Measurements from ENCODE around the gene WNK4. TPM values are rescaled to one million over a fixed set of nuclear protein-coding genes. Genes with fewer than 3 reads are reported as not detected.

WNK4 gene
- total RNA-seq, 1 donor from 2014 or later: not detected

DNA sequence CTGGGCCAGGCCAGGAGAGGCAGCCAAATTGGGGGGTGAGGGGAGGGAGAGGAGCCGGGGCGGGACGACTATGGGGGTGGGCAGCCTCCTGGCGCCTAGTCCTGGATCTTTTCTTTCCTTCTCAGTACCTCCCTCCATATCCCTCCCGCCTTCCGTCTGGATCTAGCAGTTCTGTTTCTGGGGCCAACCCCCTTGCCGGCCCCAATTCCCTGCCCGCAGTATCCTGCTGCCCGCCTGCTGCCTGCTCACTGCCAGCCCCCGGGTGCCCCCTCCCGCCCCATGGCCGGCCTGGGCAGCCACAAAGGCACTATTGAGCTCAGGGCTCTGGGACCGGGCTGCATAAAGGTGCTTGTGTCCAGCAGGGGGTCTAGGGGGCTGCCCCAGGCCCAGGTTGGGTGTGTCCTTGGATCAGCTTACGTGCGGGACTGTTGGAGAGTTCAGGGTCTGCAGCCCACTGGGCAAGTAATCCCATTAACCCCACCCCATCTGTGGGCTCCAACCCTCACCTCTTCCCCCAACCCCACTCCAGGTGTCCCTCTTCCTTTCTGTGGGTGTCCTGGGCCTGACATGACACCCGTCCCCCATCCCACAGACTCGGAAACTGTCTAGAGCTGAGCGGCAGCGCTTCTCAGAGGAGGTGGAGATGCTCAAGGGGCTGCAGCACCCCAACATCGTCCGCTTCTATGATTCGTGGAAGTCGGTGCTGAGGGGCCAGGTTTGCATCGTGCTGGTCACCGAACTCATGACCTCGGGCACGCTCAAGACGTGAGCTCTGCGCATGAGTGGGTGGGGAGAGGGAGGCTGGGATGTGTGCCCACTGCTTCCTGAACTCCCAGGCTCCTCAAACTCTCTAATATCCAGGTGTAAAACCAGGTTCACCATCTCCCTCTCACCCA, 2.0 kb downstream of the WNK4 start:
- peaks cover 46% of the 10 kb centered on the region for H3K27me3 ChIP-seq
- H3K4me2 ChIP-seq: no peak overlapping the region
- Mint-ChIP-seq H3K4me3 (no peak overlapping the region), H3K36me3 (peaks cover 7% of the 10 kb centered on the region), H3K27me3 (ENCODE audit: insufficient read depth, low read depth) (peaks cover 22% of the 10 kb centered on the region), H3K27ac (no peak overlapping the region), H3K4me1 (peaks cover 12% of the 10 kb centered on the region), H3K9me3 (no peaks in the 10 kb centered on the region)
- DNase-seq (ENCODE audit: low spot score): no peak
- no peak overlapping the region for H2AFZ ChIP-seq (replicated peaks)
- H3K27ac ChIP-seq: no peak overlapping the region
- H3F3A ChIP-seq (ENCODE audit: low read depth): peaks cover 22% of the 10 kb centered on the region
- H3K36me3 ChIP-seq: no peaks in the 10 kb centered on the region
- no peaks in the 10 kb centered on the region for H3K4me1 ChIP-seq
- peaks cover 18% of the 10 kb centered on the region for H4K20me1 ChIP-seq (ENCODE audit: low read depth)
- TF ChIP-seq EZH2 (IDR thresholded peaks at IDR 0.05): no peak
- TF ChIP-seq, protein P1, sequence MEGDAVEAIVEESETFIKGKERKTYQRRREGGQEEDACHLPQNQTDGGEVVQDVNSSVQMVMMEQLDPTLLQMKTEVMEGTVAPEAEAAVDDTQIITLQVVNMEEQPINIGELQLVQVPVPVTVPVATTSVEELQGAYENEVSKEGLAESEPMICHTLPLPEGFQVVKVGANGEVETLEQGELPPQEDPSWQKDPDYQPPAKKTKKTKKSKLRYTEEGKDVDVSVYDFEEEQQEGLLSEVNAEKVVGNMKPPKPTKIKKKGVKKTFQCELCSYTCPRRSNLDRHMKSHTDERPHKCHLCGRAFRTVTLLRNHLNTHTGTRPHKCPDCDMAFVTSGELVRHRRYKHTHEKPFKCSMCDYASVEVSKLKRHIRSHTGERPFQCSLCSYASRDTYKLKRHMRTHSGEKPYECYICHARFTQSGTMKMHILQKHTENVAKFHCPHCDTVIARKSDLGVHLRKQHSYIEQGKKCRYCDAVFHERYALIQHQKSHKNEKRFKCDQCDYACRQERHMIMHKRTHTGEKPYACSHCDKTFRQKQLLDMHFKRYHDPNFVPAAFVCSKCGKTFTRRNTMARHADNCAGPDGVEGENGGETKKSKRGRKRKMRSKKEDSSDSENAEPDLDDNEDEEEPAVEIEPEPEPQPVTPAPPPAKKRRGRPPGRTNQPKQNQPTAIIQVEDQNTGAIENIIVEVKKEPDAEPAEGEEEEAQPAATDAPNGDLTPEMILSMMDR (IDR thresholded peaks at IDR 0.05): no peak
- TF ChIP-seq EZH2phosphoT487 (IDR thresholded peaks at IDR 0.05): no peak
- H3K79me2 ChIP-seq (ENCODE audit: low read depth): no peaks in the 10 kb centered on the region
- no peak overlapping the region for H3K9ac ChIP-seq
- H3K9me3 ChIP-seq (ENCODE audit: low read depth): no peaks in the 10 kb centered on the region
- no peak overlapping the region for H3K4me3 ChIP-seq

DNA sequence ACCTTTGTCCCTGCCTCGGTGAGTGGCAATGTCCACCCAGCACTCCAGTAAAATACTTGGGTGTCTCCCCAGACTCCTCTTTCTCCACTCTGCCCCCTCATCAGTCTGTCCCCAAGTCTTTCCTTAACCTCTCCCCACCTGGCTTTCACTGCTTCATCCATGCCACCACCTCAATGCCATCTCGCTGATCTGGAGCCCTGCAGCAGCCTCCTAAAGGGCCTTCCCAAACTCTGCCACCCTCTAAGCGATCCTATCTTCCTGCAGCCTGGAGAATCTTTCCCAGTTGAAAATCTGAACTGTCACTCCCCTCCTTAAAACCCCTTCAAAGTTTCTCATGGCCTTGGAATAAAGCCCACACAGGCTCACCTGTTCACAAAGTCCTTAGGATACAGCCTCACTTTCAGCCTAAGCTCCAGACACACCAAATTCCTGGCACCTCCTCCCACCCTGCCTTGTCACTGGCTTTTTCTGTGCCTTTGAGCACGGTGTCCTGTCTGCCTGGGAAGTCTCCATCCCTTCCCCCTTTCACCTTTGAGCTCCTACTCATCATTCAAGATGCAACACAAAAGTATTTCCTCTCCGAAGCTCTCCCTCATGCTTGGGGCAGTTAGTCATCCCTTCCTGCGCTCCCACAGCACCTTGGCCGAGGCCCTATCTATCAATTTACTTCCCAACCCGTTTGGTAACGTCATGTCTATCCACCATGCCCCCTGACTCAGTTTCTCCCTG, 2.8 kb downstream of the WNK4 start:
- H4K20me1 ChIP-seq (ENCODE audit: low read depth): peaks cover 18% of the 10 kb centered on the region
- no peak for TF ChIP-seq EZH2phosphoT487 (IDR thresholded peaks at IDR 0.05)
- TF ChIP-seq, protein P1 (IDR thresholded peaks at IDR 0.05): no peak
- no peak for TF ChIP-seq EZH2 (IDR thresholded peaks at IDR 0.05)
- no peak overlapping the region for H3K4me2 ChIP-seq
- H3K79me2 ChIP-seq (ENCODE audit: low read depth): no peaks in the 10 kb centered on the region
- no peak overlapping the region for H3K4me3 Mint-ChIP-seq
- no peak overlapping the region for H2AFZ ChIP-seq (replicated peaks)
- H3K4me1 Mint-ChIP-seq: peaks cover 12% of the 10 kb centered on the region
- no peaks in the 10 kb centered on the region for H3K9me3 Mint-ChIP-seq
- H3K27ac Mint-ChIP-seq: no peak overlapping the region
- no peaks in the 10 kb centered on the region for H3K36me3 ChIP-seq
- H3K4me1 ChIP-seq: no peaks in the 10 kb centered on the region
- peaks cover 22% of the 10 kb centered on the region for H3K27me3 Mint-ChIP-seq (ENCODE audit: insufficient read depth, low read depth)
- H3K4me3 ChIP-seq: no peak overlapping the region
- peaks cover 46% of the 10 kb centered on the region for H3K27me3 ChIP-seq
- no peak overlapping the region for H3K9ac ChIP-seq
- H3F3A ChIP-seq (ENCODE audit: low read depth): peaks cover 22% of the 10 kb centered on the region
- no peaks in the 10 kb centered on the region for H3K9me3 ChIP-seq (ENCODE audit: low read depth)
- H3K27ac ChIP-seq: no peak overlapping the region
- H3K36me3 Mint-ChIP-seq: peaks cover 1% of the 10 kb centered on the region
- DNase-seq (ENCODE audit: low spot score): no peak

DNA sequence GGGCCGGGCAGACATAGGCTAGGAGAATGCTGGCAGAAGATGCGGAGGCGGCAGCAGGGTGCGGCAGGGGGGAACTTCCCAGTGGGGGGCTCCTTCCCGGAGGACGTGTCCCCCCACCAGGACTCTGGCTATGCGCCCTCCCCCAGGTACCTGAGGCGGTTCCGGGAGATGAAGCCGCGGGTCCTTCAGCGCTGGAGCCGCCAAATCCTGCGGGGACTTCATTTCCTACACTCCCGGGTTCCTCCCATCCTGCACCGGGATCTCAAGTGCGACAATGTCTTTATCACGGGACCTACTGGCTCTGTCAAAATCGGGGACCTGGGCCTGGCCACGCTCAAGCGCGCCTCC, 3.4 kb downstream of the WNK4 start:
- Histone ChIP-seq H3K27ac (no peak overlapping the region), H3K36me3 (no peaks in the 10 kb centered on the region), H3K9ac (no peak overlapping the region), H3K27me3 (peaks cover 46% of the 10 kb centered on the region), H3K9me3 (ENCODE audit: low read depth) (no peaks in the 10 kb centered on the region), H3K79me2 (ENCODE audit: low read depth) (no peaks in the 10 kb centered on the region), H3K4me3 (no peak overlapping the region), H3K4me1 (no peaks in the 10 kb centered on the region), H3F3A (ENCODE audit: low read depth) (peaks cover 19% of the 10 kb centered on the region), H4K20me1 (ENCODE audit: low read depth) (peaks cover 13% of the 10 kb centered on the region), H3K4me2 (no peak overlapping the region), H2AFZ (replicated peaks) (no peak overlapping the region)
- no peak overlapping the region for H3K27ac Mint-ChIP-seq
- peaks cover 21% of the 10 kb centered on the region for H3K27me3 Mint-ChIP-seq (ENCODE audit: insufficient read depth, low read depth)
- DNase-seq (ENCODE audit: low spot score): no peak
- no peak for TF ChIP-seq EZH2 (IDR thresholded peaks at IDR 0.05)
- TF ChIP-seq, protein P1 (IDR thresholded peaks at IDR 0.05): no peak
- TF ChIP-seq EZH2phosphoT487 (IDR thresholded peaks at IDR 0.05): no peak
- no peaks in the 10 kb centered on the region for H3K9me3 Mint-ChIP-seq
- H3K36me3 Mint-ChIP-seq: no peaks in the 10 kb centered on the region
- H3K4me3 Mint-ChIP-seq: no peak overlapping the region
- H3K4me1 Mint-ChIP-seq: peaks cover 12% of the 10 kb centered on the region
